HG03139 (cell line): ENCODE results near the gene ASCC1.

ENCODE experiments used
- ATAC-seq: cut with Tn5 transposase; IDR thresholded peaks from one replicate; pipeline ENCODE4 v1.9.1; 2021; ENCODE audit not compliant: unreplicated experiment

The ASCC1 gene

DNA sequence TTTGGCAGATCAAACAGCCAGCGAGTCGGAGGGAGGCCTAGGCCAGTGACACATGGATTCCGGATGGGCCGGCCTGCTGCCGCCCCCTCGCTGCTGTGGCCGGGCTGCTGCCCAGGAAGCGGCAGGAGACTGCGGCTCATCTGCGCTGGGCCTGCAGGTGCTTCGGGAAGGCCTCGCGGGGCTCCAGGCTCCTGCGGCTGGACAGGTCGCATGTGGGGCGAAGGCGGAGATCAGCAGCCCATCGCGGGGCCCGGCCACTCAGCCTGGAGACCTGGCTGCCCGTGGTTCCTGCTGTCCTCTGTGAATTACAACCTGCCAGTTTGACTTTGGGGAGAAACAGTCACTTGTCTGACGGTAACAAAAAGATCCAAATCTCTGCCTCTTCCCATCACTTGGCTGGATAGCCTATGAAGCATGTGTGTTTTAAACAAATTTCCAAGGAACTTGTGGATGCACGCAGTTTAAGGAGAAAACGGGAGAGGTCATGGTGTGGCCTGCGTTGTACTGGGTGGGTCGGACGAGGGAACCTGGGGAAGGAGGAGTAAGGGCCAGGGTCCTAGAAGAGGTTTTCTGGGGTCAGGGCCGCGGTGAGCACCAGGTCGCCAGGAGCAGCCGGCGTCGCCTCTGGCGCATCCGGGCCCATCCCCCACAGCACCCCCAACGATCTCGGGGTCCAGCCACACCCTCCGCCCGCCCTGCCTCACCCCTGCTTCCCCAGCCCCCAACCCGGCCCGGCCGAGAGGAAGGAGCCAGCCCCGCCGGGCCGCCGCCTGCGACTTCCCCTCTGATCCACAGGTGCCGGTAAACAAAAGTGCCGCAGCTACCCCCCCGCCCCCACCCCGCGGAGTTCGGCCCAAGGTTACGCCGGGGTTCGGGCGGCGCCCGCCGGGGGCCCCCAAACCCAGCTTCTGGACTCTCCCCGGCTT is 129.3 kb downstream of the ASCC1 start:
- ATAC-seq = no peak

DNA sequence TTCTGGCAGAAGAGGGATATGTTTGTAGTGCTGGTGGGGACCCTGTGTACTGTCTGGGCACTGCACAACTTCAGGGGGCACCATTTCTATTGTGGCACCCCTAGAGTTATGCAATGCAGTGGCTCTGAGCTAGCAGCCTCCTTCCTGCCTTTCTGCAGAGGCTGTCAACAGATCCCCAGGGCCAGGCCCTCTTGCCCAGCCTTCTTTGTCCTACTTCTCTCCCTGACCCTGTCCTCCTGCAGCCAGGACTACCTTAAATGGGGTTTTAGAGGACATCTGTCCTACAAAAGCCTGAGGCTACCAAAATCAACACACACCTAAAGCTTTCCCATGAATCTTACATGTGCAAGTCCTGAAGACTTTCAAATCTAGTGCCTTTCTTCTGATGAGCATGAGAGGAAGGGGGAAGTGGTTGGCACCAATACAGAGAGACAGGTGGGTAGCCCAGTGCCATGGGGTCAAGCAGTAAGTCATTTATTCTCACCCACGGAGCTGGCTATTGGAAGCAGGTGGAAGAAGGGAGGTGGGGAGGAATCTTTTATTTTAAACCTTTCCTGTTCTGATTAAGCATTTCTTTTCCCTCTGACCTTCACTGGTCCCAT is 130.1 kb downstream of the ASCC1 start:
- no peak for ATAC-seq

DNA sequence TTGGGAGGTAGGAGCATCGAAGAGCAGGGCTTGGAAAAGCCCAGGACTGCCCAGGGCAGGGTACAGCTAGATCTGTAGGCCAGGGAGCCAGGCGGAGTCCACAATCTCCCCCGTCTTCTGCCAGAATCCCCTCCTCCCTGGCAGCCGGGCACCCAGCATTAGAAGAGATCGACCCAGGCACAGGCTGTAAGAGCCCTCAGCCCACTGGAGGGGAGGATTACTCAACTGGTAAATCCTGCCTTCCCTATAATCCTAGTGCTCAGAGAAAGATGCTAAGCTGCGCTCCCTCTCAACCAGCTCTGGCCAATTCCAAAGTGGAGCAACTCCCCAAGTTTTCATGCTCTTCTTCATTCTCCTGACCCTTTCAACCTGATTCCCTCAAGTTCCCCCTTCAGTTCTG is 130.9 kb downstream of the ASCC1 start:
- no peak for ATAC-seq

DNA sequence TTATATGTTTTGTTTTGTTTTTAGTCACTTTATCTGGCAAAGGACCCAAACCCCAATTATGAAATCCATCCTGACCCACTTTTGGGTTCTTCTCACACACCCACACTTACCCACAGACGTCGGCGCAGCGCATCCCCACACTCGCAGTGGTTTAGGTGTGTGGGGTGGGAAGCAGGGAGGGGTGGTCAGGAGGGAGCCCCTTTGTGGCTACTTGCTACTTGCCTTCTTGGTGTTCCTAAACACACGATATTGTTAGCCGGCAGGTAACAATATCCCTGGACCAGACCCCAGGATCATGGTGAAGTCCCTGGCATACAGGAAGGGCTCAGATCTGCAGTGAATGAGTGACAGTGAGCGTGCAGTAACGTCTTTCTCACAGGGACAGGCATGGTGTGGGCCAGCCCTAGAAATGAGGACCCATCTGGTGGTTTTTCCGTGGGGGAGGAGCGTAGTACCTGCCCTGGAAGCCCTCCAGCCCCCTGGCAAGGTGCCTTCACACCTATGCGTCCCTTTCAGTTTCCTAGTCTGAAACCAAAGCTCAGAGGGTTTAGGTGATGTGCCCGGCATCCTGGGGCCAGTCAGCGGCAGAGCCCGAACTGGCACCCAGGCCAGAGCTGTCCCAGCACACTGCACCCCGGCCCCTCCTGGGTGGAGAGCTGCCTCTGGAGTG is 132.2 kb downstream of the ASCC1 start:
- ATAC-seq = no peak

DNA sequence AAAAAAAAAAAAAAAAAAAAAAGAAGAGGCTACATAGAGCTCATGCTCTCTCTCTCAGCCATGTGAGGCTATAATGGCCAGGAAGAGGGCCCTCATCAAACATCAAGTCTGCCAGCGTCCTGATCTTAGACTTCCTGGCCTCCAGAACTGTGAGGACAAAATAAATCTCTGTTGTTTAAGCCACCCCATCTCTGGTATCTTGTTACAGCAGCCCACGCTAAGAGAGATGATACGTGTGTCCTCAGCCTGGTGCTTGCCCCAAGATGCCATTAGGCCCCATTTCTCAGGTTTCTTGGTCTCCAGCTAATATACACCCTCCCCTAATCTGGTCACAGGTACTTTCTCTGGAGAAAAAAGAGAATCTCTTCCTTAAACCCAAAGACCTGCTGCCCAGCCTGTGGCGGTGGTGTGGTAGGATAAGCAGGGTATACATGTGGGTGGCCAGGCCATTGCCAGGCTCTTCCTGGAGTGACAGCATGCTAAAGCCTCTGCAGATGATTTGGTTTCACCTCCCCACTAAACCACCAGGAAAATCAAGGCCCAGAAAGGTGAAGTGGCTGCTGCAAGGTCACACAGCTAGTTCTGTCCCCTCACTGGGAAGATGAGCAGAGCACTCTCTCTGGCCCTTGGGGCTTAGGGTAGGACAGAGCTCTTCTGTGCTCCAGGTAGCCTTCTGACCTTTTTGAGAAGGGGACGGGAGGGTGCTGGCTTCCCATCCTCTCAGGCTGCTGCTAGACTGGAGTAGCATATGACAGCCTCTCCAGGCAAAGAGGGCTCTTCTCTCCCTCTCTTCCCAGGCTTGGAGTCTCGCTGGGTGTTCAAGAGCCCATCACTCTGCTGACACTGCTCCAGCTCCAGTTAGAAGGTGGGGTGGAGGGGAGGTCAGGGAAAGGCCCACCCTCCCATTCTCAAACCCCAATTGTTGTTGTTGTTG is 133.0 kb downstream of the ASCC1 start:
- ATAC-seq = no peak

DNA sequence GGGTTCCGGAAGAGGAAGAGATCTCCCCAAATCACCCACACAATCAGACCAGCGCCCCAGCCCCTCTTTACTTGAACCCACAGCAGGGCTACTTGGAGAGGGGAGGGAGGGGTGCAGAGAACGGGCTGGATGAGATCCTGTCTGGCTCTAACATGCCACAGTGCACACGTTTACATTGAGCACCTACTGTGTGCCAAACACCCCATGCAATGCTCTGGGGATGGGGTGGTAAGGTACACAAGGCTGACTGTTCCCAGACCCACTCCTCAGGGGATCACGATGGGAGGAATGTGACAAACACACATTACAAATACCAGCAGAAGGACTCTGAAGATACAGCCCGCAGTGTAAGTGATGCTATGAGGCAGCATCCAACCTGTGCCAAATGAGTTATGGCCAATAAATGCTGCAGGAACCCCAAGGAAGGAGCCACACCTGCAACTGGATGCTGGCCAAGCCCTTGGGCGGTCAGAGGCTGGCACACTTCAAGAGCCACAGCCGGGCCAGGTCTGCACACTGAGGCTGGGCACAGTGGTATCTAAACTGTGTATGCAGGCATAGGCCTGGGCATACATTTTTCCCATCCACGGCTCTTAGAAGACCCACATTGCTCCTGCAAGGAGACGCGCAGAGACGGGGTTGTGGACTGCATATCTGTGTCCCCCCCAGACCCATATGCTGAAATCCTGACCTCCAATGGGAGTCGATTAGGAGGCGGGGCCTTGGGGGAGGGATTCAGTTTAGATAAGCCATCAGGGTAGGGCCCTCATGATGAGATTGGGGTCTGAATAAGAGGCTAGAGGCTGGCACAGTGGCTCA is 134.1 kb downstream of the ASCC1 start:
- no peak for ATAC-seq

DNA sequence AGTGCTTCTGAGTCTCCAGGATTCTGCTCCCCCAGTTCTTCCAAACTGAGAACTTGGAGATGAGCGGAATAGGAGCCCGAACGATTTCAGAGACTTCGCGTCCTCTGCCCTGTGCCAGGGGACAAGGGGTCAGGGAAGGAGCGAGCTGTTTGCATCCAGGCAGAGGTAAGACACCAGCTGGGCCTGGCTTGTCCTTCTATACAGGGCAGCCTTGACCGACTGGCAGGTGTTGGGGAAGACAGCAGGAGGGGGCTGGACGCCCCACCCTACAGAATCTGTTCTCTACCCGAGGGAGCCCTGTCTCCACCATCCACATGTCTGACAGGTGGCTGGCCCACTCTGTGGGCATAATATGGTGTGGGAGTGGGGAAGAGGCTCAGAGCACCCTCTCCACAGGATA is 134.9 kb downstream of the ASCC1 start:
- no peak for ATAC-seq

DNA sequence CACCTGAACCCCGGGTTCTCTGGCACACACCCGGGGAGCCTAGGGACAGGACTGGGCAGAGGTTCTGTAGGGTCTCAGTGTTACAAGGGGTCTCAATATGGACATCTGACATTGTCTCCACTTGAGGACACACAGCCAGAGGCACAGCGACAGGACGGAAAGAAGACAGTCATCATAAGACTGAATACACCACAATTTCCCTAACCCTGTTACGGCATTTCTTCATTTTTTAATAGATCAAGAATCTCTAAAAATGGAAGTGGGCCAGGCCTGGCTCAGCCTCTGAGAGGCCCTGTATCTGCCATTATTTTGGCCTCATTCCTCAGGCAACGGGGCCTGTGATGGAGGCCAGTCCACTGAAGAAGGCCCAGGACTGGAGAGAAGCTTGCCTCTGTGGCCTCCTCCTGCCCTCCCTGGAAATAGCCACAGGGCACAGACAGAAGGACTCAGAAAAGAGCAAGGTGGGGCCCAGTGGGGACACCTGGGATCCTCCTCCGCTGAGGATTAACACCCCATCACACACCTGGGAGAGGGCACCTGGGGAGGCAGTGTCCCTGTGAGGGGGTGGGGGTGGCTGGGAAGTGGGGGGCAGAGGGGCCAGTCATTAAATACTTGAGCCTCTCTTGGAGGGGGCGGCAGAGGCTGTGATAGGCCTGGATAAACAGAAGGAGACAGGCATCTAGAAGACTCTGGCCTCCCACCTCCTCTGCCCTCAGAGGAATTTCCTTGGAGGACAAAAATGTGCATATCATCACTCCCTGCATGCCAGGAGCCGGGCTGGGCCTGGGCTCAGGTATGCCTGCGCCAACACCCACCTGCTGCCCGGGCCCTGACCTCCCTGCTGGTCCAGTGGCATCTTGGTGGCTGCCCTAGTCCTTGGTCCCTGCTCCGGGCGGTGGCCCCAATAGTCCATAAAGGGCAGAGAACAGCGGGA is 135.8 kb downstream of the ASCC1 start:
- ATAC-seq = no peak

DNA sequence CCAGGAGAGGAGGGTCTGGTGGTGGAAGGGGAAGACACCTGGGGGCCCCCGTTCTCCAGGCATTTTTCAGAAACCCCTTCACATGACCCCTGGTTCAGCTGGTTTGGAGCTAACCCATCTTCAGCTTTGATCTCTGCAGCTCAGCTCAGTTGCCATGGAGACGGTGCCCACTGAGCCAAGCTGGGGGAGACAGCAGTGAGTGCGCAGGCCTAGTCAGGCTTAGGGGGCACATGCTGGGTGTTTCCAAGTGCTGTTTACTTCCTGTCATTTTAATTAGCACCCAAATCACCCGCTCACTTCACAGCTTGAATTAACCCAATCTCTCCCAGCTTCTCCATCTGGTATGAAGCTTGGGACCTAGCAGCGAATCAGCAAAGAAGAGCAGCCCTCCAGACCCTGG is 136.7 kb downstream of the ASCC1 start:
- ATAC-seq = no peak

DNA sequence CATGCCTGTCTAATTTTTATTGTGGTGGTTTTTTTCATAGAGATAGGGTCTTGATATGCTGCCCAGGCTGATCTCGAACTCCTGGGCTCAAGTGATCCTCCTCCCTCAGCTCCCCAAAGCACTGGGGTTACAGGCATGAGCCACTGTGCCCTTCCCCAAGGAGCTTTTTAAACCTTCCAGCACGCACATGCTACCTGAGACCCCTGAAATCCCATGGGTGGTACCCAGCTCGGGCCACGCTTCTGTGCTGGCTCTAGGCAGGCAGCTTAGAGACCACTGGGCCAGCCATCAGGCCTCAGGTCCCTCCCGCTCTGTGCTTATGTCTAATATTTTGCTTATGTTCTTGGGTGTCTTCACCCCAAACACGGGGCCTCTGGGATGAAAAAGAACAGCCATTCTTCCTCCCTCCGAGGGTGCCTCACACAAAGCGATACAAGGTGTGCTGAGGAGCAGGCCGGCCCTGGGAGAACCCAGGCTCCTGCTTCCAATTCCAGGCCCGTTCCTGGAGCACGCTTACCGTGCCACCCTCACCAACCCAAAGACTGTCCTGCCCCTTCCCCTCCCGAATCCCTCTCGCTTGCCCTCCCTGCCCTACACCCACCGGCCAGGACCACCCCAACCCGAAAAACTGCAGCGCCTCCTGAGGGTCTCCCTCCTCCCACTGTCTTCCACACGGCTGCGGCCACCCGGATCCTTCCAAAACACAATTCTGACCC is 138.6 kb downstream of the ASCC1 start:
- no peak for ATAC-seq

DNA sequence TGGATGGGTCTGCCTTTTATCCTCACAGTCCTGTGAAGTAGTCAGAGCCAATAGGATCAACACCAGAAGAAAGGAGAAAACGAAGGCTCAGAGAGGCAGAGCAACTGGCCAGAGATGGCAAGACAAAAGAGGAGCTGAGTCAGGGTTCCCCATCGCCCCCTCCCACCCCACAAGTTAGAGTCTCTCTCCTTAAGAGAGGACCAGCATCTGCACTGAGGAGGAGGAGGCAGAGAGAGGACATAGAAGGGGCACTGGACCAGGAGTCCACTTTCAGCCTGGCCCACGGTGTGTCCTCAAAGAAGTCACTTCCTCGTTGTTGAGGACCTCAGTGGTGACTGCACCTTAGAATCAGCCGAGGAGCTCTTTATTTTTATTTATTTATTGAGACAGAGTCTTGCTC is 139.3 kb downstream of the ASCC1 start:
- no peak for ATAC-seq

DNA sequence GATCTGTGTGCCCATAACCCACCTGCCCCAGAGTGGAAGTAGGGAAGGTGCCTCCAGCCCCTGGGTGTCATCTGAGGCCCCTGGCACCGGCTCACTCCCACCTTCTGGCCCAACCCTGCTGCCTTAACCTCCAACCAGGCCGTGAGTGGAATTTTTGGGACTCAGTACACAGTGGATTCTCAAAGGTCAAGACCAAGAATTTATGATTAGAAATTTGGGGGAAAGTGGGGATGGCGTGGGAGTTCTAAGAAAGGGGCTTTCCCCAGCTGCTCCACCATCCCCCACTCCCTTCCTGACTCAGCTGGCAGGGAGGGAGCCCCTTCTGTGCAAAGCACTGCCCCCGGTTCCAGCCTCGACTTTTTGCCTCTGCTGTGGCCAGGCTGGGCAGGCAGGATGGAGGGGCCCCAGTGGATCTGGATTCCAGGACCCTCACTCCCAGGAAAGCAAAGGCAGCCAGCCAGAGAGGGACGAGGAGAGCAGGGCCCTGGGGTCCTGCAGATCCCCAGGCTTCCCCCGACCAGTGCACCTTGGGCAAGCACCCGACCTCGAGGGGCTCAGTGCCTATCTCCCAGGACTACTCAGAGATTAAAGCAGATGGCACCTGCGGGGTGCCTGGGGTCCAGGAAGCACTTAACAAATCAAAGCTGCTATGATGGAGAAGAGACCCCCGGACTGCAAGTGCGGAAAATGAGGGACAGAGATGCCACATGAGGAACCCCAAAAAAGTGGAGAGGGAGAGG is 140.5 kb downstream of the ASCC1 start:
- no peak for ATAC-seq

DNA sequence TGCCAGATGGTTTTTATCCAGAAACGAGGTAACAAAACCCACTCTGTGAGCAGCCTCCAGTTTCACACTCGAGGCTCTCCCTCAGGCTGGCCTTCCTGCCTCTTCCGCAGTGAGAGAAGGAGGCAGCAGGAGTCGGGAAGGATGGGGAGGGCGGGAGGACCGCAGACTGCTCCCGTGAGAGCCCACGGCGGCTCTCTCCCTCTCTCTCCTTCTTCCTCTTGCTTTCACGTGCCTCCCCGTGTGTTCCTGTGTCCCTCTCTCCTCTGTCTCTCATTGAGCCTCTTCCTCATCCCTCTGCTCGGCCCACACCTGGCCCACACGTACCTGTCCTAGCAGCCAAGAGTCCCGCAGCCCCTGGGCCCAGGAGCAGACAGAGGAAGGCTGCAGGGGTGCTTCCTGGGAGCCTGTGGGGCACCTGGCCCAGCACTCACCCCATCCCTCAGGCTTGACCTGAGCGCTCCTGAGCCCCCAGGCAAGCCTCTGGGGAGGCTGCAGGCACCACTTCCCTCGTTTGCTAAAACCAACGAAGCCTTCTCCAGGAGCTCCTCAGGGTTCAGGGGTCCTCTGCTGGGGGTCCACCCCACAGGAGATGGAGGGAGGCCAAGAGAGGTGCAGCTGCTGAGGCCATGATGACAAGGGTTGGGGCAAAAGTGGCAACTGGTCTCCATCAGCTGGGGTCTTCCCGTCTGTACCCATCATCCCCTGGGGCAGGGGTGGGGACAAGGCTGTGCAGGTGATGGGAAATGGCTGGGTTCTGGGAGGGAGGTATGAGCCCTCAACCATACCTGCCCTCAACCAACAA is 141.3 kb downstream of the ASCC1 start:
- ATAC-seq = no peak

DNA sequence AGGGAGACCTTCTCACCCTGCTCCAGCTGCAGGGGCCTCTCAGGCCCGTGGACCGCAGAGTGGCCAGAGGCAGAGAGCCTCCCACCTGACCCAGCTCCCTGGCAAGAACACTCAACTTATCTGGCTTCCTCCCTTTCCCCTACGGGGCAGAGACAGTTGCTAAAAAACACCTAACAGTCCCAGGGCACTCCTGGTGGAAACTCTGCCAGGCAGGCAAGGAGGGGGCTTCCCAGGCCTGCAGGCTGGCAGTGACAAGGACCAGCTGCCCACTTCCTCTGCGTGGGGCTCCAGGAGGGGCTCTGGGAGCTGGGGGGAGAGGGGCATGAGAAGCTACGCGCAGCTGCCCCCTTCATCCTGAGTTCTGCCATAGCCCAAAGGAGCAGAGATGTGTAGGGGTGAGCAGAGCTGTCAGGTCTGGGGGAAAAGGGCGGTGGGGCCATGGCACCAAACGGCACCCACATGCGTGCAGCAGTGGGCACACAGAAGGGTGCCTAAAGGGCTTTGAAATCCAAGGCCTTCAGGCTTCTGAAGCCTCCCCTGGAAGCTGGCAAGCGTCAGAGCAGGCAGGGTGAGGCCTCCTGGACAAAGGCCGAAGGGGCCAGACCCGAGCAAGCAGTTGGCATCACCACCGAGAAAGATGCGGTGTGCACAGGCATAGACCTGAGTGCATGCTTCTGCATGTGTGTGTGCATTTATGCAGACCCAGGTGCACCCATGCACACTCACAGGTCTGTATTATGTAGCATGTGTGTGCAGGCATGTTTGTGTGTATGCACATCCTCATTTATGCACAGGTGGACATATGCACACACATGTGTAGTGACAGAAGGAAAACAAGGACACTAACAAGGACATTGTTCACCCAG is 142.1 kb downstream of the ASCC1 start:
- ATAC-seq = no peak

DNA sequence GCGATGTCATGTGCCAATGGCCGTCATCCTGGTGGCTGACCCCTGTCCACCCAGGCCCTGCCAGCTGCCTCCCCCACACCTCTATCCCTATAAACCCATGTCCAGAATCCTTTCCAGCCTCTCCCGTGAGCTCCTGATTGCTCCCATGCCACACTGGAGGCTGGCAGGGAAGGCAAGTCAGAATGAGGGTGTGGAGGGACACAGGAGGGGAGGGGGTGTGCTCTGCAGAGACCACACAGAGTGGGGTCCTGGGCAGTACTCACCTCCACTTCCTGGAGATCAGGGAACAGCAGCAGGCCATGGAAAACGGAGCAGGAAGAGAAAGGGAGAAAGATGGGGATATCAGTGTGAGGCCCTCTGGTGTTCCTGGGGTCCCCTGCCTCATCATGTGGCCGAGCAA is 143.4 kb downstream of the ASCC1 start:
- ATAC-seq = no peak

DNA sequence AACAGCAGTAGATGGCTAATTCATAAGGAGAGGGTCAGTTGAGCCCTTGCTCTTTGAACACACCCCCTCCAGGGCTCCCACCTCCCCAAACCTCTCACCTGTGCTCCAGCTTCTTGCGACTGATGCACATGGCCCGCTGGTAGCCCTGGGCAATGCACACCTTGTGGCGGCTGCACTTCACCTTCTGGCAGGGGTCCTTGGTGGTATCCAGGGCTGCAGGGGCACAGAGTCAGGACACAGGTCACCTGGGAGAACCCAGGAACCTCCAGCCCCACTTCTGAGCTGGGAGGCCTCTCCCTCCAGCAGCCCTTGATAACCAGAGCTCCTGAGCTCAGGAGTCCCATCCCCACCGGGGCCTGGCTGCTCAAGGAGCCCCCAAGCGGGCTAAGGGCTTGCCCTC is 144.0 kb downstream of the ASCC1 start:
- no peak for ATAC-seq
